CD4-positive, alpha-beta memory T cell (primary cell): ENCODE measurements around the gene CERKL. TPM values are rescaled to one million over a fixed set of nuclear protein-coding genes. Genes with fewer than 3 reads are reported as not detected.

ENCODE experiments used
- CTCF ChIA-PET: fragments of 350-600 bp; sonication (Branson Sonifier 250); formaldehyde crosslinking; loops from one replicate; lab custom pipeline; 2021; ENCODE audit warnings: inconsistent platforms; ENCODE audit not compliant: partially characterized antibody; lab: Charles Lee
- POLR2A ChIA-PET: fragments of 350-600 bp; sonication (Branson Sonifier 250); formaldehyde crosslinking; loops from one replicate; lab custom pipeline; 2021; ENCODE audit not compliant: partially characterized antibody; lab: Charles Lee
- DNase-seq, 5 donors: peaks; one replicate each; pipeline versions ENCODE4 v3.0.0 to v3.0.0-alpha.2; 2020 to 2022; ENCODE audit warnings: mixed read lengths in 1 of 5
- H3K27ac ChIP-seq: one replicate; pipeline ENCODE4 v1.7.0; 2013; ENCODE audit warnings: low read depth, low read length
- H3K27me3 ChIP-seq: 2 replicates; pipeline ENCODE4 v1.7.0; 2013; ENCODE audit warnings: mild to moderate bottlenecking, low read length, moderate library complexity; ENCODE audit not compliant: insufficient read depth
- H3K36me3 ChIP-seq: 2 replicates; pipeline ENCODE4 v1.7.0; 2013; ENCODE audit warnings: mild to moderate bottlenecking, low read length, moderate library complexity; ENCODE audit not compliant: insufficient read depth
- H3K4me1 ChIP-seq: 2 replicates; pipeline ENCODE4 v1.7.0; 2013; ENCODE audit warnings: mild to moderate bottlenecking, low read length, moderate library complexity; ENCODE audit not compliant: insufficient read depth
- H3K4me3 ChIP-seq, 2 donors: one replicate each; pipeline ENCODE4 v1.7.0; 2013; ENCODE audit warnings: low read length in 2 of 2, mild to moderate bottlenecking in 1 of 2
- H3K9me3 ChIP-seq, 2 donors: one replicate each; pipeline ENCODE4 v1.7.0; 2013; ENCODE audit warnings: low read length in 2 of 2, control low read depth in 1 of 2; ENCODE audit not compliant: control insufficient read depth in 1 of 2
- H3K27ac Mint-ChIP-seq, 7 donors: one replicate each; pipeline ENCODE4 v1.8.0; 2020 to 2021; ENCODE audit warnings: mixed read lengths in 7 of 7, mild to moderate bottlenecking in 6 of 7, inconsistent platforms in 3 of 7, moderate library complexity in 3 of 7
- H3K27me3 Mint-ChIP-seq, 2 donors: one replicate each; pipeline ENCODE4 v1.8.0; 2020 to 2021; ENCODE audit warnings: mixed read lengths in 2 of 2
- H3K36me3 Mint-ChIP-seq, 2 donors: one replicate each; pipeline ENCODE4 v1.8.0; 2020 to 2021; ENCODE audit warnings: mixed read lengths in 2 of 2, inconsistent platforms in 1 of 2, mild to moderate bottlenecking in 1 of 2
- H3K4me1 Mint-ChIP-seq, 4 donors: one replicate each; pipeline ENCODE4 v1.8.0; 2020 to 2021; ENCODE audit warnings: mixed read lengths in 4 of 4, mild to moderate bottlenecking in 1 of 4
- H3K4me3 Mint-ChIP-seq, 8 donors: one replicate each; pipeline ENCODE4 v1.8.0; 2020 to 2021; ENCODE audit warnings: mixed read lengths in 8 of 8, mild to moderate bottlenecking in 7 of 8, moderate library complexity in 6 of 8, inconsistent platforms in 3 of 8
- H3K9me3 Mint-ChIP-seq, 8 donors: one replicate each; pipeline ENCODE4 v1.8.0; 2020 to 2021; ENCODE audit warnings: mixed read lengths in 8 of 8, mild to moderate bottlenecking in 5 of 8, inconsistent platforms in 3 of 8, moderate library complexity in 1 of 8
- intact Hi-C: fragments of 100-400 bp; cut with micrococcal nuclease; formaldehyde crosslinking; loops from one replicate; pipeline ENCODE4 v1.15.1; 2023
- polyA plus RNA-seq, 2 donors: library from polyadenylated mRNA; unstranded; fragments of 300-500 nt; fragmentation: Illumina TruSeq; gene quantifications; one replicate each; pipeline ENCODE4 v1.2.3, GENCODE V29; 2021
- total RNA-seq, 2 experiments: library from RNA; stranded (reverse); gene quantifications; one replicate each; pipeline ENCODE4 v1.2.3, GENCODE V29; 2021

Gene CERKL
- total and polyA plus RNA-seq, 4 experiments from 2014 or later = 0.09 to 33.3 (median 15.6) TPM

- Histone ChIP-seq H3K4me1 (no peaks in the 10 kb centered on the region), H3K9me3 (no peaks in the 10 kb centered on the region), H3K27ac (no peak overlapping the region), H3K27me3 (no peaks in the 10 kb centered on the region), H3K4me3 (no peak overlapping the region), H3K36me3 (no peaks in the 10 kb centered on the region)
- H3K36me3 Mint-ChIP-seq = no peaks in the 10 kb centered on the region
- POLR2A ChIA-PET = no interaction called here
- CTCF ChIA-PET = interaction anchor here (0.9 kb wide), 1 partner anchor 101 kb away, joined by 3 read pairs; no protein-coding TSS in a partner anchor
- H3K4me3 Mint-ChIP-seq = no peak overlapping the region
- no peaks in the 10 kb centered on the region for H3K4me1 Mint-ChIP-seq
- intact Hi-C loops = no loop called here
- peaks cover 8 to 22% of the 10 kb centered on the region in 2 donors for H3K27me3 Mint-ChIP-seq
- DNase-seq = no peak
- H3K9me3 Mint-ChIP-seq = peaks cover 0 to 4% (median 0%) of the 10 kb centered on the region in 8 donors
- H3K27ac Mint-ChIP-seq = no peak overlapping the region
Measured at GRCh38 chr2:181642086-181642485, 14.8 kb downstream of the CERKL start.

- H3K4me1 Mint-ChIP-seq = no peaks in the 10 kb centered on the region
- Histone ChIP-seq H3K36me3 (no peaks in the 10 kb centered on the region), H3K4me1 (no peaks in the 10 kb centered on the region), H3K27ac (no peak overlapping the region), H3K4me3 (no peak overlapping the region), H3K9me3 (no peaks in the 10 kb centered on the region), H3K27me3 (no peaks in the 10 kb centered on the region)
- ChIA-PET POLR2A (no interaction called here), CTCF (no interaction called here)
- no peaks in the 10 kb centered on the region for H3K36me3 Mint-ChIP-seq
- no peak overlapping the region for H3K27ac Mint-ChIP-seq
- peaks cover 5 to 11% of the 10 kb centered on the region in 2 donors for H3K27me3 Mint-ChIP-seq
- intact Hi-C loops = no loop called here
- no peak for DNase-seq
- H3K4me3 Mint-ChIP-seq = no peak overlapping the region
- peaks cover 0 to 2% (median 0%) of the 10 kb centered on the region in 8 donors for H3K9me3 Mint-ChIP-seq
Measured at GRCh38 chr2:181639686-181640085, 17.2 kb downstream of the CERKL start.

GRCh38 chr2:181632733-181633401 is 24.0 kb downstream of the CERKL start:
- Histone ChIP-seq H3K9me3 (no peaks in the 10 kb centered on the region), H3K4me1 (no peaks in the 10 kb centered on the region), H3K27ac (no peak overlapping the region), H3K4me3 (no peak overlapping the region), H3K27me3 (no peaks in the 10 kb centered on the region), H3K36me3 (no peaks in the 10 kb centered on the region)
- no peaks in the 10 kb centered on the region for H3K36me3 Mint-ChIP-seq
- no peaks in the 10 kb centered on the region for H3K9me3 Mint-ChIP-seq
- POLR2A ChIA-PET = no interaction called here
- DNase-seq = no peak
- intact Hi-C loops = no loop called here
- CTCF ChIA-PET = no interaction called here
- no peak overlapping the region for H3K4me3 Mint-ChIP-seq
- no peaks in the 10 kb centered on the region for H3K4me1 Mint-ChIP-seq
- H3K27ac Mint-ChIP-seq = no peak overlapping the region
- peaks cover 10 to 15% of the 10 kb centered on the region in 2 donors for H3K27me3 Mint-ChIP-seq

- Mint-ChIP-seq H3K4me3 (no peak overlapping the region), H3K36me3 (no peaks in the 10 kb centered on the region), H3K27me3 (peaks cover 12 to 18% of the 10 kb centered on the region in 2 donors), H3K27ac (no peak overlapping the region), H3K9me3 (peaks cover 0 to 3% (median 0%) of the 10 kb centered on the region in 8 donors), H3K4me1 (no peaks in the 10 kb centered on the region)
- no peaks in the 10 kb centered on the region for H3K9me3 ChIP-seq
- H3K4me1 ChIP-seq = no peaks in the 10 kb centered on the region
- no peak overlapping the region for H3K4me3 ChIP-seq
- peaks cover 5% of the 10 kb centered on the region for H3K27me3 ChIP-seq
- POLR2A ChIA-PET = no interaction called here
- intact Hi-C loops = no loop called here
- DNase-seq = no peak
- CTCF ChIA-PET = no interaction called here
- H3K36me3 ChIP-seq = no peaks in the 10 kb centered on the region
- no peak overlapping the region for H3K27ac ChIP-seq
Measured at GRCh38 chr2:181628590-181629585, 28.0 kb downstream of the CERKL start.

- H3K4me1 Mint-ChIP-seq = no peaks in the 10 kb centered on the region
- no peak overlapping the region for H3K27ac Mint-ChIP-seq
- no peaks in the 10 kb centered on the region for H3K4me1 ChIP-seq
- H3K4me3 ChIP-seq = no peak overlapping the region
- H3K36me3 Mint-ChIP-seq = no peaks in the 10 kb centered on the region
- DNase-seq = no peak
- H3K27me3 ChIP-seq = peaks cover 5% of the 10 kb centered on the region
- H3K4me3 Mint-ChIP-seq = no peak overlapping the region
- intact Hi-C loops = no loop called here
- no peaks in the 10 kb centered on the region for H3K36me3 ChIP-seq
- peaks cover 0 to 3% (median 0%) of the 10 kb centered on the region in 8 donors for H3K9me3 Mint-ChIP-seq
- ChIA-PET CTCF (no interaction called here), POLR2A (no interaction called here)
- peaks cover 11 to 20% of the 10 kb centered on the region in 2 donors for H3K27me3 Mint-ChIP-seq
- H3K27ac ChIP-seq = no peak overlapping the region
- H3K9me3 ChIP-seq = no peaks in the 10 kb centered on the region
Measured at GRCh38 chr2:181627545-181627944, 29.4 kb downstream of the CERKL start.

- H3K36me3 Mint-ChIP-seq = no peaks in the 10 kb centered on the region
- ChIA-PET CTCF (no interaction called here), POLR2A (no interaction called here)
- intact Hi-C loops = no loop called here
- no peak overlapping the region for H3K4me3 Mint-ChIP-seq
- peaks cover 5% of the 10 kb centered on the region for H3K27me3 ChIP-seq
- H3K9me3 Mint-ChIP-seq = peaks cover 0 to 3% (median 0%) of the 10 kb centered on the region in 8 donors
- H3K4me1 ChIP-seq = no peaks in the 10 kb centered on the region
- no peaks in the 10 kb centered on the region for H3K36me3 ChIP-seq
- H3K4me1 Mint-ChIP-seq = no peaks in the 10 kb centered on the region
- no peak overlapping the region for H3K27ac Mint-ChIP-seq
- H3K9me3 ChIP-seq = no peaks in the 10 kb centered on the region
- H3K27ac ChIP-seq = no peak overlapping the region
- DNase-seq = no peak
- H3K4me3 ChIP-seq = no peak overlapping the region
- H3K27me3 Mint-ChIP-seq = peaks cover 11 to 20% of the 10 kb centered on the region in 2 donors
Measured at GRCh38 chr2:181626671-181627070, 30.2 kb downstream of the CERKL start.

- Mint-ChIP-seq H3K4me3 (no peak overlapping the region), H3K9me3 (peaks cover 0 to 3% (median 0%) of the 10 kb centered on the region in 8 donors), H3K36me3 (no peaks in the 10 kb centered on the region), H3K27ac (no peak overlapping the region), H3K4me1 (no peaks in the 10 kb centered on the region), H3K27me3 (peaks cover 9 to 13% of the 10 kb centered on the region in 2 donors)
- Histone ChIP-seq H3K4me1 (no peaks in the 10 kb centered on the region), H3K4me3 (no peak overlapping the region), H3K27ac (no peak overlapping the region), H3K36me3 (no peaks in the 10 kb centered on the region), H3K9me3 (no peaks in the 10 kb centered on the region), H3K27me3 (peaks cover 5% of the 10 kb centered on the region)
- intact Hi-C loops = no loop called here
- no peak for DNase-seq
- CTCF ChIA-PET = no interaction called here
- POLR2A ChIA-PET = no interaction called here
Measured at GRCh38 chr2:181623159-181623558, 33.7 kb downstream of the CERKL start.
